HFFc6 (cell line): ENCODE results near the gene CNTN5. TPM values are rescaled to one million over a fixed set of nuclear protein-coding genes. Genes with fewer than 3 reads are reported as not detected.
A peak's percentile ranks its signal among the peaks of the same experiment; 100 is the strongest.

Source experiments
- DNase-seq: peaks from one replicate; pipeline ENCODE4 v3.0.0-alpha.2; 2018
- H3K27ac Mint-ChIP-seq: 2 replicates; pipeline ENCODE4 v1.8.0; 2020; ENCODE audit warnings: mild to moderate bottlenecking, mixed read lengths
- H3K27me3 Mint-ChIP-seq: 2 replicates; pipeline ENCODE4 v1.8.0; 2021; ENCODE audit warnings: mild to moderate bottlenecking, moderate library complexity, mixed read lengths; ENCODE audit not compliant: insufficient read depth
- H3K36me3 Mint-ChIP-seq: 2 replicates; pipeline ENCODE4 v1.8.0; 2021; ENCODE audit warnings: low read depth, mixed read lengths
- H3K4me1 Mint-ChIP-seq: 2 replicates; pipeline ENCODE4 v1.8.0; 2020; ENCODE audit warnings: low read depth, mixed read lengths
- H3K4me3 Mint-ChIP-seq: 2 replicates; pipeline ENCODE4 v1.8.0; 2020; ENCODE audit warnings: mild to moderate bottlenecking, moderate library complexity, mixed read lengths
- H3K9me3 Mint-ChIP-seq: 2 replicates; pipeline ENCODE4 v1.8.0; 2020; ENCODE audit warnings: mild to moderate bottlenecking, mixed read lengths
- total RNA-seq, 6 experiments: library from RNA; stranded (reverse); fragmentation: NEBNext Ultra II Directional; extraction: Animal tissue kit (Norgen Biotek cat#: 25700); gene quantifications; 2 replicates in 1 of 6; 3 replicates in 5 of 6; pipeline ENCODE4 v1.2.3, GENCODE V29; 2021
- TF ChIP-seq, protein P1 (sequence below): fragments of 200-600 bp; sonication (generic); IDR thresholded peaks from 2 replicates; pipeline ENCODE4 v1.5.0; 2021; ENCODE audit warnings: antibody characterized with exemption, mild to moderate bottlenecking

Gene CNTN5
- total RNA-seq, 6 experiments from 2014 or later = not detected

DNA sequence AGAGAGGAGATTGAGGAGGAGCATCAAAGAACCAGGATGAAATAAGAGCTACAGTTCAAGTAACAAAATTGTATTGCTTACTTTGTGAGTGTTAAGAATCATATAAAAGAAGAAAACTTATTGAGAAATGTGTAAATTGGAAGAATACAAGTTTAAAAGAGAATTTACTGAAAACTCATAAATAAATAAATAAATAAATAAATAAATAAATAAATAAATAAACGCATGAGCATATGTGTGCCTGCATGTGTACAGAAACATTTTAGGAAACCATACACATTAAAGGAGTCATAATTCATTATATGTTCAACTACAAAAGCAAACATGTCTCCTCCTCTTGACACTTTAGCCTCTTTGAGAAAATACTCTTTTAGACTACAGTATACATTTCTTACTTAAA lies 42.6 kb downstream of the CNTN5 start:
- Mint-ChIP-seq H3K36me3 (no peaks in the 10 kb centered on the region), H3K4me1 (no peaks in the 10 kb centered on the region), H3K27ac (no peak overlapping the region), H3K9me3 (peaks cover 37% of the 10 kb centered on the region), H3K4me3 (no peak overlapping the region), H3K27me3 (no peaks in the 10 kb centered on the region)
- TF ChIP-seq, protein P1, sequence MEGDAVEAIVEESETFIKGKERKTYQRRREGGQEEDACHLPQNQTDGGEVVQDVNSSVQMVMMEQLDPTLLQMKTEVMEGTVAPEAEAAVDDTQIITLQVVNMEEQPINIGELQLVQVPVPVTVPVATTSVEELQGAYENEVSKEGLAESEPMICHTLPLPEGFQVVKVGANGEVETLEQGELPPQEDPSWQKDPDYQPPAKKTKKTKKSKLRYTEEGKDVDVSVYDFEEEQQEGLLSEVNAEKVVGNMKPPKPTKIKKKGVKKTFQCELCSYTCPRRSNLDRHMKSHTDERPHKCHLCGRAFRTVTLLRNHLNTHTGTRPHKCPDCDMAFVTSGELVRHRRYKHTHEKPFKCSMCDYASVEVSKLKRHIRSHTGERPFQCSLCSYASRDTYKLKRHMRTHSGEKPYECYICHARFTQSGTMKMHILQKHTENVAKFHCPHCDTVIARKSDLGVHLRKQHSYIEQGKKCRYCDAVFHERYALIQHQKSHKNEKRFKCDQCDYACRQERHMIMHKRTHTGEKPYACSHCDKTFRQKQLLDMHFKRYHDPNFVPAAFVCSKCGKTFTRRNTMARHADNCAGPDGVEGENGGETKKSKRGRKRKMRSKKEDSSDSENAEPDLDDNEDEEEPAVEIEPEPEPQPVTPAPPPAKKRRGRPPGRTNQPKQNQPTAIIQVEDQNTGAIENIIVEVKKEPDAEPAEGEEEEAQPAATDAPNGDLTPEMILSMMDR = no peak
- DNase-seq = no peak

DNA sequence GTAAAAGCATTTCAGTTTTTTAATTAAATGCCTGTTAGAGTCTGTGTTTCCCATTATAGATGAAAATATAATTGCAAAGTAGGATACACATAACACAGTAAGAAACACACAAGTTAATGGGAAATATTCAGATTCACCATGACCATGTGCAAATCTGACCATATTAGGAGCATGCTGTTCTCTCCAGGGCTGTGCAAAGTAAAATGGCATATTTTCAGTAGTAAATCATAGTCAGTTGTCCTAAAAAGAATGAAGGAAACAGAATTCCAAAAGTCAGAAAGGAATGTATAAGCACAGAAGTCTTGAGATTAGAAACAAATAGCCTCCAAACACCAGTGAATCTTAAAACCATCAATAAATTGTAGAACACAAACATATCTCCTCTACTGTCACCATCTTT lies 44.4 kb downstream of the CNTN5 start:
- H3K27me3 Mint-ChIP-seq = no peaks in the 10 kb centered on the region
- no peak for DNase-seq

DNA sequence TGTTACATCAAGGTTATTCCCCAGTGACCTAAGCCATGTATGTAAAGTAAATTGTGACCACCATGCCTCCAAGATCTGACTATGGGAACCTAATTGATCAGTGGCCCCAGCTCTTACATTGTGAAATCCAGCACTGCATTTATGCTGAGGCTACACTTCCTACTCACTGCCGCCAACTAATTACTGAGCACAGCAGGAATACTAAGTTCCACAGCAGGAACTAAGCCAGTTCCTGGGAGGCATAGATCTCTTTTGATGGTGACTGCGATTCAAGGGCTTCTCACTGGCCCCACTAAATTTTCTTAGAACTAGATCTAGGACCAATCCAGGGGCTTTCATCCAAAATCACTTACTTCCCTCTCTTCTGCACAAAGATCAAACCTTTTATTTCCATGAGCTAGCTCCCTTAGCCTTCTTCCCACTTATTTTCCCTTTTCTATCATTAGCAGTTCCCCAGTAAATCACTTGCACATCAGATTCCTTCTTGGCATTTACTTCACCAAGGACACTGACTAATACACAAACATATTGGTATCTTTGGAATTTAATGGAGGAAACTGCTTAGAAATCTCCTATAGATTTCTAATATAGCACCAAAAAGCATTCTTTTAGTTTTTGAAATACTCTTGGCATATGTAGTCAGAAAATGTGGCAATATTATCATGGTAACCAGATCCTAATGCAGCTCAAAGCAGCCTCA lies 46.0 kb downstream of the CNTN5 start:
- H3K36me3 Mint-ChIP-seq = no peaks in the 10 kb centered on the region
- no peak for DNase-seq
- no peaks in the 10 kb centered on the region for H3K4me1 Mint-ChIP-seq
- H3K4me3 Mint-ChIP-seq = no peak overlapping the region
- no peak overlapping the region for H3K27ac Mint-ChIP-seq
- TF ChIP-seq, protein P1 = no peak
- H3K9me3 Mint-ChIP-seq = peaks cover 30% of the 10 kb centered on the region
- H3K27me3 Mint-ChIP-seq = no peaks in the 10 kb centered on the region

More for the DNA sequence above, 44.4 kb downstream of the CNTN5 start:
- no peaks in the 10 kb centered on the region for H3K4me1 Mint-ChIP-seq
- H3K4me3 Mint-ChIP-seq = no peak overlapping the region
- H3K9me3 Mint-ChIP-seq = peaks cover 43% of the 10 kb centered on the region
- TF ChIP-seq, protein P1 = no peak
- H3K36me3 Mint-ChIP-seq = no peaks in the 10 kb centered on the region
- H3K27ac Mint-ChIP-seq = no peak overlapping the region

DNA sequence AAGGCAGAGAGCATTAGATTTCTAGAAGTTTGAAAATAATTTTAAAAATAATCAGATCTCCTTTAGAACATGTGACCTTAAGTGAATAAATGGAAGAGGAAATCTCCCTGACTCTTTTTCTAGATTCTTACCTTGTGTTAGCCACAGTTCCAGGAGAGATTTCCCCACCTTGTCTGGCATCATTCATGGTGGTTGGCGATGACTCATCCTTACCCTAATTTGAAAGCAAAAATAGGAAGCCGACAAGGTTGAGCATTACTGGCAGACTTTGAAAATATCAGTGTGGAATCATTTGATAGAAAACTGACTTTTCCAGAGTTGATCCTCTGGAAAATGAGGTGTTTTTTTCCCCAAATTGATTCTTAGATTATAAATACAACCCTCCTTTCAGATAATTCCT lies 48.1 kb downstream of the CNTN5 start:
- no peaks in the 10 kb centered on the region for H3K27me3 Mint-ChIP-seq
- no peaks in the 10 kb centered on the region for H3K4me1 Mint-ChIP-seq
- peaks cover 25% of the 10 kb centered on the region for H3K9me3 Mint-ChIP-seq

DNA sequence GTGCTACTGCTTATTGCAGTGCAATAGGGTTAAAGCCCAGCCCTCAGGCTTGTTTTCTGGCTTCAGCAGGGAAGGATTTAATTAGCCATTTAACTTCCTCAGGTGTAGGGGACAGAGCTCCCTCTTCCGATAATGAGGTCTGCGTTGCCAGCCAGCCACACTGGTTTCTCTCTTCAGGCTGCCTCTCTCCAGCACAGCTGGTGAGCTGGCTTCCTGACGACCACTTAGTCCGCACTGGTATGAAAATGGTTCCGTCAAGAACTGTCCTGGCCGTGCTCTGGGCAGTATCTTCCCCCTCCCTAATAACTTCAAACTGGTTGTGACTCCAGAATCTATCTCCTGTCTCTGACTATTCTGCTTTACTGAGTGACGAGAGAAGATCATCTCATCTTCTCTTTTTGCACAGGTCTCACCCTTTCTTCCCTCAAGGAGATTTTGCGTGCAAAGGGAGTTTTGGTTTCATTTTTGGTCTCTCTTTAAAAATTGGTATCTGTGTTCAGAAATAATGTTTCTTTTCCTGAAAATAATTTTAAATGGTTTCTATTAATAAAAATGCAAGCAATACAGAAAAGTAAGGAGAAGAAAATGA lies 49.2 kb downstream of the CNTN5 start:
- no peak for DNase-seq

More for the DNA sequence above, 48.1 kb downstream of the CNTN5 start:
- TF ChIP-seq, protein P1 = no peak
- no peaks in the 10 kb centered on the region for H3K36me3 Mint-ChIP-seq
- no peak for DNase-seq
- H3K27ac Mint-ChIP-seq = no peak overlapping the region
- H3K4me3 Mint-ChIP-seq = no peak overlapping the region

More for the DNA sequence above, 49.2 kb downstream of the CNTN5 start:
- TF ChIP-seq, protein P1 = no peak
- Mint-ChIP-seq H3K36me3 (no peaks in the 10 kb centered on the region), H3K27me3 (no peaks in the 10 kb centered on the region), H3K9me3 (peaks cover 21% of the 10 kb centered on the region), H3K27ac (no peak overlapping the region), H3K4me1 (no peaks in the 10 kb centered on the region), H3K4me3 (peak overlapping the region; percentile 25)
